Activated effector memory CD4-positive, alpha-beta T cell treated with anti-CD3 and anti-CD28 coated beads, Interleukin-2, amount 50 U/mL, for 16 hours (primary cell): ENCODE results near the gene PAQR3.
"Not testable (repeated sequence)": the region's sequence is repeated elsewhere in the genome, so short reads cannot be mapped to it uniquely, and the experiment has no call there.

Experiments used
- DNase-seq: peaks from one replicate; pipeline ENCODE4 v3.0.0-alpha.2; 2020

Gene PAQR3

GRCh38 chr4:78926826-78927225 lies 12.4 kb downstream of the PAQR3 start:
- DNase-seq, result no peak

DNA sequence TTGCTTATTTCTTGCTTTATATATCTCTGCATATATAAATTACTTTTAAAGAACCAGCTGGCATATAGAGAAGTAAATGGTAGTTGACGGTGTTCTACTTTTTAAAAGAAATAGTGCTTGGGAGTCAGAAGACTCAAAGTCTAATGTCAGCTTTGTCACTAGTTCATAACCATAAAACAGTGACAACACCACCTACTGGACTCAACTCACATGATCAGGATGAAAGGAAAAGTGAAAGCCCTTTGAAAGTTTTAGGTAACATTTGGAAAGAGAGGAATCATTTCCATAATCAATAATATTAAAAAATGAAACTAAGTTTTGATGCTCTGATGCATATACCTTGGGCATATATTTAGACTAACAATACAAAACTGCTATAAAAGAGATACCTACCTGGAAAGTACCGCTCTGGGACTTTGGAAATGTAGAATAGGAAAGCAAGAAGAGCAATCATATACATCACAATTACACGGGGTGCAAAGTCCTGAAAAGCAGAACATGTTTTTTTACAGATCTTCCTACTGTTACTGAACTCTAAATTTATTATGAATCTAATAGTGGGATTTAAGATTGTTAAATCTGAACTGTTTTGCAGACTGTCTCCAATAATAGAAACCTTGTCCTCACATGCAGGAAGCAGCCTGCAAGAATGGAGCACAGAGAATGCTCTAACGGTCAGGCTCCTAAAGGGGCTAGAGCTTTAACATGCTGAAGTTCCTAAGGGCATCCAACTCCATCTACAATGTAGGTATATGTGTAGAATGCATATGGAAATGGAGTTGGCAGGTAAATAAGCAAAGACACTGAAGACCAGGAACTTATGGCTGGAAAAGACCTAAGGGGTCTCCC lies 15.6 kb downstream of the PAQR3 start:
- DNase-seq, result no peak

DNA sequence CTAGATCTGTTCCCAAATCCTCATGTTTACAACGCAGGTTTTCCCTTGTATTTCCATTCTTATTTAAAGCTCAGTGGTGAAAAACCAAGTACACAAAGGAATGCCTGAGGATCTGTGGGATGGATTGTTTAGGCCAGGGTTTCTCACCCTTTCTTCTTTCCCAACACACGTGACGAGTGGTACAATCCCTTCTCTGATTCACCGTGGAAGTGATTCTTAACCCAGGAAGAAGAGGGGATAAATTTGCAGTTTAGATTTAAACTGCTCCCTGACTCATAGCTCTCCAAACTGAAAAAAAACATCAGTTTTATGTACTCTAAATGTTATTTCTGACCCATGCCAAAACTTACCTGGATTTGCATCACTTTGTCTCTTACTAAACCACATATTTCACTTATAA lies 17.0 kb downstream of the PAQR3 start:
- DNase-seq, result no peak

DNA sequence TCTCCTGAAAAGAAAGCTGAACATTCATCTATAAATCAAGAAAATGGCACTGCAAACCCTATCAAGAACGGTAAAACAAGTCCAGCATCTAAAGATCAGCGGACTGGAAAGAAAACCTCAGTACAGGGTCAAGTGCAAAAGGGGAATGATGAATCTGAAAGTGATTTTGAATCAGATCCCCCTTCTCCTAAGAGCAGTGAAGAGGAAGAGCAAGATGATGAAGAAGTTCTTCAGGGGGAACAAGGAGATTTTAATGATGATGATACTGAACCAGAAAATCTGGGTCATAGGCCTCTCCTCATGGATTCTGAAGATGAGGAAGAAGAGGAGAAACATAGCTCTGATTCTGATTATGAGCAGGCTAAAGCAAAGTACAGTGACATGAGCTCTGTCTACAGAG lies 28.6 kb downstream of the PAQR3 start:
- DNase-seq, result no peak

- not testable (repeated sequence) for DNase-seq
Observed at GRCh38 chr4:78908974-78909373, 30.3 kb downstream of the PAQR3 start.

- DNase-seq, result no peak
Observed at GRCh38 chr4:78907638-78908037, 31.6 kb downstream of the PAQR3 start.

DNA sequence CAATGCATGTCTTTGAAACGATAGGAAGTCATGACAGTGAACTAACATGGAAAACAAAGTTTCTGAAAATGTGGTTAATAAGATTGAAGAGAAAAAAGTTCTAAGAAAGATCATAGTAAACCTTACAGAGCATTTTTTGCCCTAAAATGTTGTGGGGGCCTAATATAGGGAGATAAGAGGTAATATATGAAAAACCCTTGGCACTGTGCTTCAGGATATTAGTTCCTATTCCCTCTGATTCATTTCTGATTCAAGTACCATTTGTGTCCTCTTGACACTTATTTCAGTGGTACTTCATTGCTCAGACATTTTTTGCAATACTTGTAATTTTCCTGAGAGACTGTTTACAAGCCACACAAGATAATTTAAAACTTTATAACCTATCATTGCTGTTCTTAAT lies 35.1 kb downstream of the PAQR3 start:
- DNase-seq, result no peak

DNA sequence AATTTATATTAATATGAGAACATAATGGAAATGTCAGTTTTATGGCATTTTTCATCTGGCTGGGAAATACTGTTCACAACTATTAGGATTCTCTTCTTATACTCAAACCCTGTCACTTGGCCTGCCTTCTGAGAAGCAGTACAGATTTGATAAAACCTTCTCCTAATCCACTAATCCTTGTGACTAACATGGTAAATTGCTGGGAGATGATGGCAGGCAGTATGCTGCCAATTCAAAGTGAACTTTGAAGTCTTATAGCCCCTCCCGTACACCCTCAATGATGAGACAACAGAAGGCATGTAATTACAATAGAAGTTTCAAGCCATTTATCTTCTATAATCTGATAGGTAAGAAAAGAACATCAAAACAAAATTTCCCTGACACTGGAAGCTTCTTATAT lies 36.9 kb downstream of the PAQR3 start:
- no peak for DNase-seq

GRCh38 chr4:78901882-78902281 lies 37.4 kb downstream of the PAQR3 start:
- no peak for DNase-seq

- no peak for DNase-seq
Observed at GRCh38 chr4:78899302-78899701, 39.9 kb downstream of the PAQR3 start.

DNA sequence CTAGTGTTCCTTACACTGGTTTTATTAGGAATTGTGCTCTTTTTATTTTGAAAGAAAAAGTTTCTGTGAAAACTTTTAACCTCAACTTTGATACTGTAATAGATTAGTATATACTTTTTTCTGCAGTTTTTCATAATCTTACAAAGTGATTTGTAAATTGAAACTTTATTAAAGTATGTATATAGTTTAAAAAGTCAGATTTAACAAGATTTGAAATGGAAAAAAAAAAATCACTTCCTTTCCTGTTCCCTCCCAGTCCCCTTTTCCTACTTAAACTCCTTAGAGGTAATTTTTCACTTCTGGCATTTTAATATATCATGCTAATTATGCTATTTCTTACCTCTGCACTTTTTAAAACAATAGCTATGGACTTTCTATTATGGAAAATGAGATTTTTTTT lies 49.3 kb downstream of the PAQR3 start:
- DNase-seq, result no peak

DNA sequence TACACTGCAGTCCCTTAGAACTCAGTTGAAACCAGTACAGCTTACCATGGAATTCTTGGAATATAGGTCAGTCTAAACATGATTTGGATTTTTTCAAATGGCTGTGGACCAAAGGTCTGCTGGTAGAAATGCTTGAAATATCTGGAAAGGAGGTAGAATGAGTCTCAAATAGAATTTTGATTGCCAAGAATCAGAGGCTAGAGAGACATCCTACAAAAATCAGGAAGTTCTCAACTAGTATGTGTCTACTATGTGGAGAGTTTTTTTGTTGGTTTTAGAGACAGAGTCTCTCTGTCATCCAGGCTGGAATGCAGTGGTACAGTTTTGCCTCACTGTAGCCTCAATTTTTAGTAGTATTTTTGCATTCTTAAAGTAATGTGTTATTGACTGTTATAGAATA lies 53.6 kb downstream of the PAQR3 start:
- DNase-seq, result no peak

GRCh38 chr4:78880874-78881492 lies 58.3 kb downstream of the PAQR3 start:
- DNase-seq, result no peak

- DNase-seq, result no peak
Observed at GRCh38 chr4:78878031-78878430, 61.2 kb downstream of the PAQR3 start.

- DNase-seq, result no peak
Observed at GRCh38 chr4:78876568-78877320, 62.5 kb downstream of the PAQR3 start.

DNA sequence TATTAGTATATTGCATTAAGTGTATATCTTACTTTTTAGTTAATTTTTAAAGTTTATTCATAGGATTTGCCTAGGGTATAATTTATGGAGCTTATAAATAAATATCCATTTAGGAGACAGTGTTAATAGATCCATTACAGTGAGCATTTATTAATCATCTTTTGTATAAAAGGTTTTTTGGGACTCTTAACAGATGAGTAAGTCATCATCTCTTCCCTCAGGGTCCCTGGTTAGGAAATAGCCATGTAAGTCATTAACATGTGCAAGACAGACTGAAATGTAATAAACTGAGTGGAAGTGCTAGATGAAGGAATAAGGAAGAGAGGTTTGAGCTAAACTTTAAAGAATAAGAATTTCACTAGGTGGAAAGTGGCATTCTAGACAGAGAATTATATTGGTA lies 69.2 kb downstream of the PAQR3 start:
- DNase-seq, result no peak

GRCh38 chr4:78868712-78869111 lies 70.5 kb downstream of the PAQR3 start:
- not testable (repeated sequence) for DNase-seq

DNA sequence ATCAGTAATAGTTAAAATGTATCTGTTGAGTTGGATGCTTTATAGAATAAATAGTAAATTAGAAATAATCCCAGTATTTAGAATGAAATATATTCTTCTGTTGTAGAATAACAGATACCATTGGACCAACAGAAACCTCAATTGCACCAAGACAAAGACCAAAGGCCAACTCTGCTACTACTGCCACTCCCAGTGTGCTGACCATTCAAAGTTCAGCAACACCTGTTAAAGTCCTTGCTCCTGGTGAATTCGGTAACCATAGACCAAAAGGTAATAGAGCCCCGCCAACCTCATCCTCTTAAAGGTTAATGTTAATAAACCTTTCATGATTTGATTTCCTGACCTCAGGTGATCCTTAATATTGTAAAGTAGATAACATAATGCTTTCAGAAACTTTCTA lies 73.8 kb downstream of the PAQR3 start:
- DNase-seq, result no peak

- DNase-seq, result no peak
Observed at GRCh38 chr4:78864405-78865024, 74.7 kb downstream of the PAQR3 start.

GRCh38 chr4:78863991-78864390 lies 75.2 kb downstream of the PAQR3 start:
- no peak for DNase-seq

GRCh38 chr4:78863254-78863869 lies 75.9 kb downstream of the PAQR3 start:
- DNase-seq, result no peak

- DNase-seq, result no peak
Observed at GRCh38 chr4:78862314-78862737, 76.9 kb downstream of the PAQR3 start.
